Uterus (tissue), 2 donors: Measurements from ENCODE around the gene NCOR2.

Source experiments
- CTCF ChIP-seq, 4 experiments: fragments of 200-600 bp in 2 of 4; fragments of 450-650 bp in 2 of 4; sonication (generic) in 2 of 4; IDR thresholded peaks; one replicate each; pipeline ENCODE4 v1.5.1; 2016 to 2019; ENCODE audit warnings: antibody characterized with exemption in 4 of 4, mild to moderate bottlenecking in 2 of 4, moderate library complexity in 1 of 4
- POLR2A ChIP-seq, 2 donors: fragments of 450-650 bp; IDR thresholded peaks; one replicate each; pipeline ENCODE4 v1.6.1; 2016; ENCODE audit warnings: antibody characterized with exemption in 2 of 2, mild to moderate bottlenecking in 1 of 2, moderate library complexity in 1 of 2

- TF ChIP-seq CTCF (IDR thresholded peaks at IDR 0.05) (no peak), POLR2A (IDR thresholded peaks at IDR 0.05) (no peak)
These were observed 18.5 kb downstream of the NCOR2 start for GRCh38 chr12:124548854-124549378.
